ENCODE data around the gene SUMO4. TPM values are rescaled to one million over a fixed set of nuclear protein-coding genes. Genes with fewer than 3 reads are reported as not detected.
A peak's percentile ranks its signal among the peaks of the same experiment; 100 is the strongest.

The SUMO4 gene
- total and polyA plus RNA-seq, 2 of the 4 experiments (the other 2 are of a cell fraction) = 2.2 TPM; not detected in 1

- no peaks in the 10 kb centered on the region for H3K27me3 ChIP-seq (ENCODE audit: control insufficient read depth, insufficient read depth, low read length)
- H3K18ac ChIP-seq (ENCODE audit: low read depth, low read length) = no peak overlapping the region
- WGBS, 2 experiments (ENCODE audit: extremely low coverage in 2 of 2, insufficient read length in 1 of 2) = no CpG with 5 or more reads among the region's 1 CpG
- no peak overlapping the region for H3K4me2 ChIP-seq (ENCODE audit: low read depth, low read length)
- no peaks in the 10 kb centered on the region for H3K9me3 ChIP-seq (ENCODE audit: control insufficient read depth, insufficient read depth, low read length)
- ChIA-PET CTCF (no interaction called here), POLR2A (ENCODE audit: unreplicated experiment) (no interaction called here)
- H2BK20ac ChIP-seq (ENCODE audit: low read depth, low read length) = no peak overlapping the region
- ATAC-seq (ENCODE audit: low read depth) (no peak), DNase-seq (no peak)
- H4K20me1 ChIP-seq (ENCODE audit: insufficient read depth, low read length) = peaks cover 18% of the 10 kb centered on the region; the same call in 1 of the 2 replicates
- peaks cover 3% of the 10 kb centered on the region for H3K4me1 ChIP-seq (ENCODE audit: control insufficient read depth, insufficient read depth, low read length)
- BruUV-seq (replicated peaks) = no TSS peak
- H2BK15ac ChIP-seq (ENCODE audit: low read depth, low read length) = no peak overlapping the region
- H2AK5ac ChIP-seq (ENCODE audit: low read depth, low read length) = no peak overlapping the region
- in situ Hi-C loops (cut with MboI; ENCODE audit: low sequenced_read_pairs) (no loop called here), intact Hi-C loops (cut with micrococcal nuclease) (no loop called here), dilution Hi-C loops (cut with HindIII; ENCODE audit: low sequenced_read_pairs, unreplicated experiment) (no loop called here)
- H3K9me1 ChIP-seq (ENCODE audit: insufficient read depth, low read length) = peaks cover 4% of the 10 kb centered on the region
- TF ChIP-seq CEBPB (IDR thresholded peaks at IDR 0.05; ENCODE audit: low read depth, low read length) (no peak), FOS (IDR thresholded peaks at IDR 0.05; ENCODE audit: low read depth, low read length) (no peak), NFE2L2 (IDR thresholded peaks at IDR 0.05; ENCODE audit: low read depth, low read length) (no peak), MAFK (IDR thresholded peaks at IDR 0.05; ENCODE audit: low read depth, low read length) (no peak), BHLHE40 (IDR thresholded peaks at IDR 0.05; ENCODE audit: low read depth, low read length) (no peak)
- TF ChIP-seq, protein P1, sequence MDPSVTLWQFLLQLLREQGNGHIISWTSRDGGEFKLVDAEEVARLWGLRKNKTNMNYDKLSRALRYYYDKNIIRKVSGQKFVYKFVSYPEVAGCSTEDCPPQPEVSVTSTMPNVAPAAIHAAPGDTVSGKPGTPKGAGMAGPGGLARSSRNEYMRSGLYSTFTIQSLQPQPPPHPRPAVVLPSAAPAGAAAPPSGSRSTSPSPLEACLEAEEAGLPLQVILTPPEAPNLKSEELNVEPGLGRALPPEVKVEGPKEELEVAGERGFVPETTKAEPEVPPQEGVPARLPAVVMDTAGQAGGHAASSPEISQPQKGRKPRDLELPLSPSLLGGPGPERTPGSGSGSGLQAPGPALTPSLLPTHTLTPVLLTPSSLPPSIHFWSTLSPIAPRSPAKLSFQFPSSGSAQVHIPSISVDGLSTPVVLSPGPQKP (IDR thresholded peaks at IDR 0.05; ENCODE audit: borderline replicate concordance, low read depth, low read length) = no peak
- TF ChIP-seq, protein P2, sequence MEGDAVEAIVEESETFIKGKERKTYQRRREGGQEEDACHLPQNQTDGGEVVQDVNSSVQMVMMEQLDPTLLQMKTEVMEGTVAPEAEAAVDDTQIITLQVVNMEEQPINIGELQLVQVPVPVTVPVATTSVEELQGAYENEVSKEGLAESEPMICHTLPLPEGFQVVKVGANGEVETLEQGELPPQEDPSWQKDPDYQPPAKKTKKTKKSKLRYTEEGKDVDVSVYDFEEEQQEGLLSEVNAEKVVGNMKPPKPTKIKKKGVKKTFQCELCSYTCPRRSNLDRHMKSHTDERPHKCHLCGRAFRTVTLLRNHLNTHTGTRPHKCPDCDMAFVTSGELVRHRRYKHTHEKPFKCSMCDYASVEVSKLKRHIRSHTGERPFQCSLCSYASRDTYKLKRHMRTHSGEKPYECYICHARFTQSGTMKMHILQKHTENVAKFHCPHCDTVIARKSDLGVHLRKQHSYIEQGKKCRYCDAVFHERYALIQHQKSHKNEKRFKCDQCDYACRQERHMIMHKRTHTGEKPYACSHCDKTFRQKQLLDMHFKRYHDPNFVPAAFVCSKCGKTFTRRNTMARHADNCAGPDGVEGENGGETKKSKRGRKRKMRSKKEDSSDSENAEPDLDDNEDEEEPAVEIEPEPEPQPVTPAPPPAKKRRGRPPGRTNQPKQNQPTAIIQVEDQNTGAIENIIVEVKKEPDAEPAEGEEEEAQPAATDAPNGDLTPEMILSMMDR (conservative IDR thresholded peaks at IDR 0.05; ENCODE audit: low read depth, low read length) = no peak
- no peak overlapping the region for H3K4me3 ChIP-seq (ENCODE audit: insufficient read depth, low read depth, low read length)
- H4K5ac ChIP-seq (ENCODE audit: low read depth, low read length) = no peak overlapping the region
- H2AK9ac ChIP-seq (replicated peaks; ENCODE audit: low read depth, low read length, poor library complexity) = no peak overlapping the region
- H3K56ac ChIP-seq (ENCODE audit: extremely low read depth, insufficient read depth, low read length) = no peak overlapping the region
- peaks cover 8% of the 10 kb centered on the region for H3K36me3 ChIP-seq (ENCODE audit: control insufficient read depth, insufficient read depth, low read length)
- H4K91ac ChIP-seq (ENCODE audit: insufficient read depth, low read depth, low read length) = no peak overlapping the region
- no peak overlapping the region; the same call in 1 of the 2 replicates for H3K14ac ChIP-seq (replicated peaks; ENCODE audit: low read depth, low read length)
- no peak overlapping the region for H3K9ac ChIP-seq (ENCODE audit: low read depth, low read length)
- H3K27ac ChIP-seq (ENCODE audit: insufficient read depth, low read length) = no peak overlapping the region
- no peak overlapping the region for H2AFZ ChIP-seq (replicated peaks; ENCODE audit: low read length, poor library complexity)
- no peak overlapping the region for H2BK5ac ChIP-seq (ENCODE audit: low read depth, low read length, poor library complexity, severe bottlenecking)
- no peak overlapping the region for H3K4ac ChIP-seq (ENCODE audit: low read depth, low read length)
- H3K79me1 ChIP-seq (ENCODE audit: low read depth in 1 of 2, low read length in 2 of 2) = peaks cover 16 to 41% of the 10 kb centered on the region in 2 experiments
- H3K23ac ChIP-seq (ENCODE audit: low read depth, low read length) = peak overlapping the region; percentile 33; the same call in 1 of the 2 replicates
- no peak overlapping the region for H2BK120ac ChIP-seq (ENCODE audit: low read depth, low read length)
- H4K8ac ChIP-seq (ENCODE audit: low read depth in 2 of 2, low read length in 2 of 2) = no peak overlapping the region
Observed at GRCh38 chr6:149387779-149388512, 12.1 kb upstream of the SUMO4 start.
